GM18526 (cell line): Measurements from ENCODE around the gene FAM83F.
A peak's percentile ranks its signal among the peaks of the same experiment; 100 is the strongest.

Source experiments
- POLR2A ChIP-seq: IDR thresholded peaks from 3 replicates; pipeline ENCODE4 v1.6.1; 2011; ENCODE audit not compliant: insufficient read length; ENCODE audit errors: extremely low read depth

FAM83F gene

DNA sequence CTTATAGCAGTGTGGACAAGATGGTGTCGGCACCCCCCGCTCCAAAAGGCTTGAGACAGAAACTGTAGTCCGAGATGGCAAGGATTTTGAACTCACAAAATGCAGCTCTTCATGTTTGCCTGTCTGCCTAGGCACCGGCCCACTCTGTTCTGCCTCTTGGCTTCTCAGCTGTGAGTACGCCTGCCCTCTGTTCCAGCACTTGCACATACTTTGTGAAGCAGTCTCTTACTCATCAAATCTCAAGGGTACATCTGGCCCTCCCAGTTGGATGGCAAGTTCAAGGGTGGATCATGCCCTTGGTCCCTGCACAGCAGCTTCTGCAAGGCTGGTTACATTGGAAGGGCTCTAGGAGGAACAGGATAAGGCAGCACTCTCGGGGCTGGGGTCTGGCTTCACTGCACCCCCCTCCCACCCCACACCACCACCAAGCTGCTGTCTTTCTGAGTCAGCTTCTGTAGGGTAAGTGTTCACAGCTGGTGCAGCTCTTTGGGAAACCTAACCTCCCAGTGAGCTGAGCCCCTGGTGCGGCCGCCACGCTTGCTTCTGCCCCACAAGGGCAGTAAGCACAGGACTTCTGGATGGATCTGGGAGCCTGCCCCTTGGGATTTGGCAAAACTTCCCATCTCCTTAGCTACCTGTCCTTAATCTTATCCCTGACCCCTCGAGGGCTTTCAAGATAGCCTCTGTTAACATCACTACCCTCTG lies 37.2 kb downstream of the FAM83F start:
- no peak for TF ChIP-seq POLR2A

DNA sequence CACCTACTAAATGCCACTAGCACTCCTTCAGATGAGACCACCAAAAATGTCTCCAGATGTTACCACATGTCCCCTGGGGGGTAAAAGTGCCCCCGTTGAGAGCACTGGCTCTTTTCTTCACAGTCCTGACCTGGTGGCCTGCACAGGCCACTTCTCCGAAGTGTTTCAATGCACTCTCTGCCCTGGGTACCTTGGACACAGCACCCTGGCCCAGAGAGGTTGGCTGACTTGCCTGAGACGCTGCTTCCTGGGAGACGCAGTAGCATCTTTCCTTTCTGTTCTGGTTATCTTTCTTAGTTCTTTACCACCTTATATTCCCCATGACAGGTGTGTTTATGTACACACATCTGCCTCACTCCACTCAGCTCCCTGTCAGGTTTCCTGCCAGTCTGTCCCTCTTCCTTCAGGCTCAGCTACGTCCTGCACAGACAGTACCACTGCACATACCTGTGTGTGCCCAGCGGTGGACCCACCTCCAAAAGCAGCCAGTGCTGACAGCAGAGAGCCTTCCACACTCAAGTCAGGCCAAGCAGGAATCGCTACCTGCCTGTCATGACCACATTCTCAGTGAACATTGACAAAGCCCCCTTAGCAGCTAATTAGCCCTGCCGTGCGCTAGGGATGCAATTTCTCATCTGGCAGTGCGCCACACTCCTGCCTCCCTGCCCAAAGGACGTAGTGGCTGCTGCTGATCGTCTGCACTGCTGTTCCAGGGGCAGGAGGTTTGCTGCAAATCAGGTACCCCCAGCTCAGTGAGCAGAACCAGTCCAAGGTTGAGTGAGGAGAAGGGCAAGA lies 39.0 kb downstream of the FAM83F start:
- TF ChIP-seq POLR2A = no peak

DNA sequence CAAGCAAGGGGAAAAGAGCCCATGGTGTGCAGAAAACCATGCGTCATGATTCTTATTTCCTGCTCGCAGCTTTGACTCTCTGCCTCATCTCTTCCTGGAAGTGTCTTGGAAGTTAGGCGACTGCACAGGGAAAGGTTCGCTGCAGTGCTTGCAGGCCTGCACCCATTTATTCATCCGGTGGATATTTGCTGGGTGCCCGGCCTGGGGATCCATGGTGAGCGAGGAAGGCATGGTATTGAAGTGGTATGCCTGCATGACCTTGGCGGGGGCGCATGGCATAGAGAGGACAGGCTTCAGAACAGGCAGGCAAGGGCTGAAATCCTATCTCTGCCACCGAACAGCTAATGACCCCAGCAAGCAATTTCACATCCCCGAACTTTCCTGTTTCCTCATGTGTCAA lies 40.6 kb downstream of the FAM83F start:
- TF ChIP-seq POLR2A = no peak

DNA sequence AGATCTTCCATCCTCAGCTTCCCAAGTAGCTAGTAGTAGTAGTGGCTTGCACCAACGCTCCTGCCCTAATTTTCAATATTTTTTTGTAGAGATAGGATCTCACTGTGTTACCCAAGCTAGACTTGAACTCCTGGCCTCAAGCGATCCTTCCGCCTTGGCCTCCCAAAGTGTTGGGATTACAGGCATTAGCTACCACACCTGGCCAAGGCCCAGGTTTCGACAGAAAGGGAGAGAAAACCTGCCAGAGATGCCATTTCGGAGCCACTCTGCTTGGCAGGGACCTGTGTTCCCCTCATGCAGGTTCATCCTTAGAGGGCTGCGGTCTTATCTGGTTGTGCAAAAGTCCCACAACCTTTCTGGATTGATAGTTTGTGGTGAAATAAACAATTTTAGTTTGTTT lies 41.4 kb downstream of the FAM83F start:
- TF ChIP-seq POLR2A = no peak

DNA sequence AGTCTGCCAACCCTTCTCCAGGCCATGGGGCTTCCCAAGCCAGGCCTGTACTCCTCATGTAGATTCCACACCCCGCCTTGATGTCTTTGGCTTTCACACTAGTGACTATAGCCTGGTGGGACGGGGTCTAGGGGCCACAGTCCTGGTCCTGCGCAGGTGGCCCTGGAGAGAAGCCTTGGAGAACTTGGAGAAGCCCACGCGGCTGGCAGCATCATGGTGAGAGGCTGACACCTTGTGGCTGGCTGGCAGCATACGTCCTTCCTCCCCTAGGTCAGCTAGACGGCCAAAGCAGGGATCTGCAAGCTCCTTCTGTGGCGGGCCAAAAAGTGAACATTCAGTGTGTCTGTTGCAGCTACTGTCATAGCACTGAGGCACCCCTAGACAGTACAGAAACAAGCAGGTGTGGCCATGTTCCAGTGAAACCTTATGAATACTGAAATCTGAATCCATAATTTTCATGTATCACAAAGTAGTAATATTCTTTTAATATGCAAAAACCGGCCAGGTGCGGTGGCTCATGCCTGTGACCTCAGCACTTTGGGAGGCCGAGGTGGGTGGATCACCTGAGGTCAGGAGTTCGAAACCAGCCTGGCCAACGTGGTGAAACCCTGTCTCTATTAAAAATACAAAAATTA lies 42.0 kb downstream of the FAM83F start:
- no peak for TF ChIP-seq POLR2A

DNA sequence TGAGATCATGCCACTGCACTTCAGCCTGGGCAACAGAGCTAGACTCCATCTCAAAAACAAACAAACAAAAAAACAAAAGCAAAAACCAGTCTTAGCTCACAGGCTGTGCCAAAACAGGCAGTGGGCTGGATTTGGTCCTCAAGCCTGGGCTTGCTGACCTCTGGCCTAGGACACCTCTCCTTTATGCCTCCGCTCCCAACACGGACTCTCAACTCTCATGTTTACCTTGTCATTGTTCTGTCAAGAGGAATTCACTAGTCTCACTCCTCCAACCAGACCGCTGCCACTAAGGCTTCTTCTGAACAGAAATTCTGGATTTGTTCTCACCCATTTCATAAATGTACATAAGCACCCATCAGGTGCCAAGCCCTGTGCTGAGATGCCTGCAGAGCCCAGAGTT lies 42.6 kb downstream of the FAM83F start:
- no peak for TF ChIP-seq POLR2A

DNA sequence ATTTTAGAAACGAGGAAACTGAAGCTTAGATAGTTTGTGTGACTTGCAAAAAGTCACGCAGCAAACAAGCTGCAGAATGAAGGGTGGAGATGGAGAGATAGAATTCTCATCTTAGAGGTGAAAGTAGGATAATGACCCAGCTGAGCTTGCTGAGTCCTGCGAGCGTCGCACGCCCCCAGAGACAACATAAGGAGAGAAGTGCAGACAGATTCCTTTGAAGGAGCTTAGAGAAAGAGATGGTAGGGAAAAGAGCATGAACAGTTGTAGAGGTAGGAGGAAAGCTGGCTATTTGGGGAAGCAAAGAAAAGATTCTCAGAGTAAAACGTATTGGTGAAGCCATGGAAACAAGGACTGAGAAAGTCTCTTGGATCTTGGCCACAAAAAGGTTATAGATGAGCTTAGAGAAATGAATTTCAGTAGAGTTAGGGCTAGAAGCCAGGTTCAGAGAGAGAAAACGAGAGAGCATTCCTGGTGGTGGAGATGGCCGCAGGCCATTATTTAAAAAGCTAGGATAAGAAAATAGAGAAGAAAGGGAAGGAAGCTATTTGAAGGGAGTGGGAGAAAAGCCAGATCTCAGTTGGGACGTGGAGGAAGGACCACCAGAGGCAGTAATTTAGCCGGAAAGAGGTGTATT lies 44.8 kb downstream of the FAM83F start:
- TF ChIP-seq POLR2A = no peak

DNA sequence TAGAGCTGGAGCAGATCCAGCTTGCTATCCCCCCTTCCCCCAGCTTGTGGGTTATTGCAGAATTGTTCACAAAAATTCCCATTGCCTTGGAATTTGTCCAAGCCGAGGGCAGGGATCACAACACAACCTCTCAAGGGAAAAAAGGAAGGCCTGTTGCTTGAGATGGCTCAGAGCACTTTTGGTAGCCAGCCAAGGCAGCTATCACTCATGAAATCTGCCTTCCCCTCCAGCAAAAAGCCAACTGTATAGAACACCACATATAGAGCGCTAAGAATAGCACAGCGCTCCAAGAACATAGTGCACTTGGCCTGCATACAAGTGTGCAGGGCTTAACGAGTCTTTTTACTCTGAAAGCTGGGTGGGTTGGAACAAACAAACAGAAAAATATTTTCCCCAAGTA lies 46.2 kb downstream of the FAM83F start:
- TF ChIP-seq POLR2A = no peak

DNA sequence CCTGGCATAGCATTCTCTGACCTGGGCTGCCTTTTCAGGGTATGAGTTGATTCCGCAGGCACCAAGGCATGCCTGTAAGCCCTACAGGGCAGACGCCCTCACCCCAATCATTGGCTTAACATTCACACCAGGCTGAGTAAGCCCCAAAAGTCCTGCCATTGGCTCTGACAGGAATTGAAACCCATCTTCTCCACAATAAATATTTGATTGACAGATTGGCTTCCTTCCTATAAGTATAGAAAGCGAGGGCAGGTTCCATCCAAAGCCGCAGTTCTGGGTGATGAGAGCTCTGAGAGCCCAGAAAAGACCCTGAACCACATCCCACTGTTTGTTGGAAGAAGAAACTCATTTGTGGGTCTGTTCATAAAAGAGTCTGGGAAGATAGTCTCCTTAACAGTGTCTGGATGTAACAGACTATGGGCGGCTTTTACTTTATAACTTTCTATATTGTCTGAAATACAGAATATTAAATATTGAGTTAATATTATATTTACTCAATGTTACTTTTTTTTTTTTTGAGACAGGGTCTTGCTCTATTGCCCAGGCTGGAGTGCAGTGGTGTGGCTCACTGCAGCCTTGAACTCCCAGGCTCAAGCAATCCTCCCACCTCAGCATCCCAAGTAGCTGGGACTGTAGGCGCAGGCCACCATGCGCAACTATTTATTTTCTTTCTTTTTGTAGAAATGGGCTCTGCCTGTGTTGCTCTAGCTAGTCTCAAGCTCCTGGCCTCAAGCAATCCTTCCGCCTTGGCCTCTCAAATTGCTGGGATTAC lies 46.8 kb downstream of the FAM83F start:
- TF ChIP-seq POLR2A = no peak

DNA sequence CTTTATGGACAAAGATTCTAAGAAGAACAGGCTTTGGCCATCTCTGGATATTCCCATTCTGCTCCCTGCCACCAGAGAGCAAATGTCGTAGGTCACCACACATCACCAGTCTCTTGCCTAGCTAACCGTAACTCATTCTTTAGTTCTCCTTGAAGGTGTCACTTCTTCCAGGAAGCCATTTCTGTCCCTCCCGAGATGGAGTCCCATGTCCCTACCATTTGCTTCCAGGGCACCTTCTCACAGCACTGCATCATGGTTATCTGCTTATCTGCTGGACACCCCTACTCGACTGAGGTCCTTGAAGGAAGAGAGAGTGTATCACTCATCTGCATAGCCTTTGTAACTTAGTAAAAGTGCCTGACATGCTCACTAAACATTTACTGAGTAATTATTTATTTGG lies 47.6 kb downstream of the FAM83F start:
- TF ChIP-seq POLR2A = no peak

DNA sequence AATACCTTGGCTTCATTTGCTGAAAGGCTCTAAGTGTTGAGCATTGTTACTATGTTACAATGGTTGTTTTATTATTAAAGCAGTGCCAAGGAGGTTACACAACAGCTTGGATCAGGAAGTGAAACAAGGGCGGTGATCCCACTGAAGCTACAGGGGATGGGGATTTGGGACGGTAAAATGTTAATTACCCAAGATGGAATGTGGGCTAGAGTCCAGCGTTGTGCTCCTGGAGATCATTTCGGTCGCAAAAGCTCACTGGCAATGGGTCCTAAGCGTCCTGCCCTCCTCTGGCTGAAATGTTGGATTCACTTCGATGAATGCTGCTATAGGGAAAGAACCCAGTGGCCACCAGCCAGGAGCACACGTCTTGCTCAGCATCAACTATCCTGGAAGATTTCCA lies 48.3 kb downstream of the FAM83F start:
- no peak for TF ChIP-seq POLR2A

DNA sequence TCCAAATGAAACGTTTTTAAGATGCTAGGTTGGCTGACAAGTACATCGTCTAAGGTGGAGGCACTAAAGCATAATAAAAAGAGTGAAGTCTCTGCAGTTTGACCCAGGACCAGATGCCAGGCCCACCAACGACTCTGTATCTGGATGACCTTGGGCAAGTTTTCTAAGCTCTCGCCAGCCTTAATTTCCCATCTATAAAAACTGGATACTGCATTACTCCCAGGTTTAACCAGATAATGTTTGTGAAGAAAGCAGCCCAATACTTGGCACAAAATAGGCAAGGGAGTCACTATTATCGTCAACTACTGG lies 49.0 kb downstream of the FAM83F start:
- no peak for TF ChIP-seq POLR2A

DNA sequence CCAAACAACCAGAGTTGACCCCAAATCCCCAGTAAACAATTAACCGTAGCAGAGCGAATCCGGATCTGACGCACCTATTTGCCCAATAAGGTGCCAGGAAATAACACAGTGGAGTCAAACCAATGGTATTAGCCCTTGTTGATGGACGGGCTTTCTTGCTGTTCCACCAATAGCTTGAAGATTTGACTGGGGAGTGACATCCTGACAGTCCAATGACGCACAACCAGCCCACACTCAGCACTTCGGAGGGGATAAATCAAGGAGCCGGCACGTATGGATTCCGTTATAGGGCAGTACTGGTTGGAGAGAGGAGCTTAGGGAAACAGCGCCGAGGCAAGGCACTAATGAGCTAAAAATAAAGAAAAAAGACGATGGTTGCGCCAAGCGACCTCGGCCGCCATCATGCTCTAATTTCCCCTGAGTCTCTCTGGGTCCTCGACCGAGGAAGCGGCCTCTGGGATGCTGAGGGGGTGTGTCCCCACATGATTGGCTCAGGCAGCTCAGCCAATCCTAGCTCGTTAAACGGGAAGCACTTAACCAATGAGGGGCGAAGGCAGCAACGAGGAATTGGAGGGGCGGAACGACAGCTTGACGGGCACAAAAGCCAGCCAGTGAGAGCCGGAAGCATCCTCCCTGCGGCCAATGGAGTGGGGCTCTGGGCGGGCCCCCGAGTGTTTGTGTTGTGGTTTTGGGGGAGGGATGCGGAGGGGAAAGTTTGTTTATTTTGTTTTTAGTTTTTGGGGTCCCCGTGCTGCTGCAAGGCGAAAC lies 49.5 kb downstream of the FAM83F start:
- TF ChIP-seq POLR2A = peak; percentile 64
